K562 (cell line): ENCODE results near the gene GRIK2. TPM values are rescaled to one million over a fixed set of nuclear protein-coding genes. Genes with fewer than 3 reads are reported as not detected.

Experiments
- ATAC-seq: fragments of 200-7000 bp; cut with Tn5 transposase; 3 replicates; pipeline ENCODE4 v1.9.1; 2020; ENCODE audit warnings: moderate library complexity
- BruUV-seq: library from RNA; stranded (reverse); fragments of 400-500 nt; replicated peaks from 2 replicates; lab custom pipeline; 2021; lab: Mats Ljungman, UMichigan
- CTCF ChIA-PET: fragments of 300-600 bp; formaldehyde crosslinking; extraction: SDS; loops from one replicate; lab custom pipeline; 2021; ENCODE audit warnings: low intra/inter-chr PET ratio; lab: Yijun Ruan, JAX
- POLR2A ChIA-PET: fragments of 300-600, 350-650 bp; sonication (Branson Sonifier 250); formaldehyde crosslinking; extraction: SDS; loops from one replicate; lab custom pipeline; 2021; ENCODE audit warnings: antibody characterized with exemption, inconsistent platforms; lab: Yijun Ruan, JAX
- DNase-seq, 4 experiments: peaks; one replicate each; pipeline versions ENCODE4 v3.0.0 to v3.0.0-alpha.2; 2011 to 2018; ENCODE audit warnings: low spot score in 3 of 4, mixed read lengths in 3 of 4; ENCODE audit errors: extremely low read depth in 1 of 4
- FAIRE-seq: peaks from 2 replicates; lab custom pipeline; 2011; peaks lifted over from hg19 to GRCh38; lab: Jason Lieb, UNC
- H2AFZ ChIP-seq: 2 replicates; pipeline ENCODE4 v1.6.0; 2011; ENCODE audit warnings: low read depth, low read length, control low read depth, inconsistent platforms
- H3K27ac ChIP-seq: fragments of 200-600 bp; 3 replicates; pipeline ENCODE4 v1.8.0; 2011; ENCODE audit warnings: low read depth, mild to moderate bottlenecking, control low read depth, inconsistent platforms, low read length, moderate library complexity, mixed read lengths; ENCODE audit errors: extremely low read depth
- H3K27me3 ChIP-seq, 2 experiments: fragments of 300-600 bp in 1 of 2; 2 replicates in 1 of 2; 3 replicates in 1 of 2; pipeline versions ENCODE4 v1.6.0 to v1.8.0; 2011; ENCODE audit warnings: inconsistent platforms in 2 of 2, low read length in 2 of 2, mild to moderate bottlenecking in 1 of 2, mixed read lengths in 1 of 2, moderate library complexity in 1 of 2; ENCODE audit not compliant: control insufficient read depth in 2 of 2, insufficient read depth in 2 of 2
- H3K36me3 ChIP-seq: fragments of 300-600 bp; 3 replicates; pipeline ENCODE4 v1.8.0; 2011; ENCODE audit warnings: mild to moderate bottlenecking, low read length, inconsistent platforms; ENCODE audit not compliant: control insufficient read depth, insufficient read depth
- H3K4me1 ChIP-seq, 2 experiments: fragments of 200-600 bp in 1 of 2; replicated peaks in 1 of 2; 2 replicates in 1 of 2; 3 replicates in 1 of 2; pipeline versions ENCODE4 v1.5.1 to v1.8.0; 2011; ENCODE audit warnings: inconsistent platforms in 2 of 2, low read length in 2 of 2, mild to moderate bottlenecking in 1 of 2, mixed read lengths in 1 of 2, moderate library complexity in 1 of 2; ENCODE audit not compliant: control insufficient read depth in 2 of 2, insufficient read depth in 2 of 2
- H3K4me2 ChIP-seq: 2 replicates; pipeline ENCODE4 v1.6.1; 2011; ENCODE audit warnings: low read length, control low read depth, inconsistent platforms, mixed read lengths; ENCODE audit not compliant: insufficient read depth
- H3K4me3 ChIP-seq: fragments of 200-600 bp; sonication (generic), shearing (Covaris generic); 2 replicates; pipeline ENCODE4 v1.5.1; 2016; ENCODE audit warnings: control low read depth, inconsistent platforms
- H3K79me2 ChIP-seq: fragments of 200-600 bp; 3 replicates; pipeline ENCODE4 v1.8.0; 2011; ENCODE audit warnings: low read length, inconsistent platforms; ENCODE audit not compliant: control insufficient read depth, insufficient read depth
- H3K9ac ChIP-seq, 2 experiments: 2 replicates each; pipeline versions ENCODE4 v1.6.0 to v1.6.1; 2011; ENCODE audit warnings: low read depth in 2 of 2, low read length in 2 of 2, control low read depth in 1 of 2, inconsistent platforms in 1 of 2, mild to moderate bottlenecking in 1 of 2, mixed read lengths in 1 of 2; ENCODE audit not compliant: insufficient read depth in 1 of 2
- H3K9me1 ChIP-seq: one replicate; pipeline ENCODE4 v1.6.0; 2011; ENCODE audit warnings: inconsistent platforms, mild to moderate bottlenecking, low read length, moderate library complexity; ENCODE audit not compliant: control insufficient read depth, insufficient read depth
- H3K9me3 ChIP-seq: replicated peaks from 2 replicates; pipeline ENCODE4 v1.5.1; 2011; ENCODE audit warnings: low read depth, low read length, inconsistent platforms; ENCODE audit not compliant: control insufficient read depth, insufficient read depth
- H4K20me1 ChIP-seq: replicated peaks from 2 replicates; pipeline ENCODE4 v1.6.1; 2011; ENCODE audit warnings: low read length, inconsistent platforms, mixed read lengths; ENCODE audit not compliant: control insufficient read depth, insufficient read depth
- DIDO1 ChIP-seq: fragments of 450-650 bp; IDR thresholded peaks from 2 replicates; pipeline ENCODE4 v1.6.1; 2016; ENCODE audit warnings: low read depth, missing biosample characterization, missing genetic modification characterization
- FOXA1 ChIP-seq: fragments of 450-650 bp; IDR thresholded peaks from 2 replicates; pipeline ENCODE4 v1.6.1; 2016; ENCODE audit warnings: mild to moderate bottlenecking, borderline replicate concordance
- MAZ ChIP-seq, 2 experiments: fragments of 450-650 bp in 1 of 2; sonication (generic) in 1 of 2; formaldehyde crosslinking; IDR thresholded peaks in 1 of 2; conservative IDR thresholded peaks in 1 of 2; 2 replicates each; pipeline versions ENCODE4 v1.4.0 to v1.5.0; 2020; ENCODE audit warnings: mild to moderate bottlenecking in 1 of 2, missing genetic modification reagents in 1 of 2
- TEAD4 ChIP-seq, 2 experiments: sonication (generic) in 1 of 2; formaldehyde crosslinking in 1 of 2; IDR thresholded peaks; 2 replicates each; pipeline versions ENCODE4 v1.6.1 to v1.8.0; 2012 to 2022; ENCODE audit warnings: borderline replicate concordance in 1 of 2, inconsistent platforms in 1 of 2, low read length in 1 of 2, mild to moderate bottlenecking in 1 of 2, missing genetic modification reagents in 1 of 2
- TGIF2 ChIP-seq: sonication (generic); formaldehyde crosslinking; IDR thresholded peaks from 2 replicates; pipeline ENCODE4 v1.8.1; 2022; ENCODE audit warnings: mild to moderate bottlenecking, missing genetic modification reagents, moderate library complexity
- TRIM25 ChIP-seq: fragments of 450-650 bp; IDR thresholded peaks from 2 replicates; pipeline ENCODE4 v1.7.0; 2016; ENCODE audit warnings: borderline replicate concordance
- ZNF449 ChIP-seq: fragments of 250-450 bp; sonication (Bioruptor Pico); IDR thresholded peaks from 2 replicates; pipeline ENCODE4 v1.8.0; 2022; ENCODE audit warnings: moderate library complexity, mild to moderate bottlenecking, inconsistent platforms
- ZNF707 ChIP-seq: fragments of 250-450 bp; sonication (Bioruptor Pico); conservative IDR thresholded peaks from 2 replicates; pipeline ENCODE4 v1.8.0; 2022; ENCODE audit warnings: inconsistent platforms, mild to moderate bottlenecking, moderate library complexity
- WGBS: fragments of 100-300 bp; shearing (Covaris generic); methylation state at CpG from one replicate; pipeline ENCODE4 v1.1.6; 2016; ENCODE audit warnings: low coverage, mixed read lengths; ENCODE audit not compliant: insufficient coverage; ENCODE audit errors: missing lambda C conversion rate; 5-methylcytosine and 5-hydroxymethylcytosine counted together
- in situ Hi-C: fragments of 300-500 bp; cut with MboI; formaldehyde crosslinking; loops from 4 replicates; pipeline ENCODE4 v1.15.0; 2018; ENCODE audit warnings: inconsistent platforms, mixed read lengths
- intact Hi-C: fragments of 100-400 bp; cut with micrococcal nuclease; formaldehyde crosslinking; loops from 2 replicates; pipeline ENCODE4 v1.14.2; 2022
- polyA plus RNA-seq, 8 experiments: library from polyadenylated mRNA; depleted of rRNA in 4 of 8; stranded (reverse) in 5 of 8; unstranded in 3 of 8; fragments of >200 nt; fragmentation: Nextera tagmentation in 2 of 8; fragmentation: Illumina TruSeq in 1 of 8; extraction: Ambion mirVana in 2 of 8; extraction: Trizol in 1 of 8; gene quantifications; 2 replicates each; pipeline versions ENCODE4 v1.2.1 to v1.2.3, GENCODE V29; 2011 to 2014; ENCODE audit warnings: inconsistent platforms in 1 of 8, missing spikeins in 1 of 8
- total RNA-seq, 7 experiments: library from RNA; depleted of rRNA in 6 of 7; stranded (reverse); fragments of >200 nt in 6 of 7; fragmentation: Illumina TruSeq in 2 of 7; extraction: Trizol in 2 of 7; gene quantifications; 2 replicates each; pipeline versions ENCODE4 v1.2.1 to v1.2.3, GENCODE V29; 2011 to 2021; ENCODE audit warnings: low replicate concordance in 1 of 7

The GRIK2 gene
- total and polyA plus RNA-seq, 9 of the 15 experiments (the other 6 are each of a cell fraction or from before 2014, with no cell fraction given), result not detected

- TF ChIP-seq MAZ (CRISPR knock-in tag; conservative IDR thresholded peaks at IDR 0.05 in 1 of 2, IDR thresholded peaks at IDR 0.05 in 1 of 2), result no peak
These were observed 347.1 kb downstream of the GRIK2 start (continued) for GRCh38 chr6:101740631-101741030.

GRCh38 chr6:101741474-101742171 is 348.1 kb downstream of the GRIK2 start:
- H4K20me1 ChIP-seq, result no peaks in the 10 kb centered on the region
- H2AFZ ChIP-seq, result no peak overlapping the region
- no peak for DNase-seq
- no peaks in the 10 kb centered on the region for H3K9me3 ChIP-seq
- BruUV-seq, result no TSS peak
- H3K4me2 ChIP-seq, result no peak overlapping the region
- no peak for FAIRE-seq
- H3K9me1 ChIP-seq, result no peaks in the 10 kb centered on the region
- CTCF ChIA-PET, result no interaction called here
- 0% methylated on average over 2 of the region's 2 CpGs for WGBS
- ATAC-seq, result no peak
- POLR2A ChIA-PET, result no interaction called here
- intact Hi-C loops (no loop called here), in situ Hi-C loops (no loop called here)
- no peaks in the 10 kb centered on the region for H3K36me3 ChIP-seq
- H3K79me2 ChIP-seq, result no peaks in the 10 kb centered on the region
- H3K4me1 ChIP-seq, result no peaks in the 10 kb centered on the region
- H3K27ac ChIP-seq, result no peak overlapping the region
- H3K4me3 ChIP-seq, result no peak overlapping the region
- H3K27me3 ChIP-seq, result no peaks in the 10 kb centered on the region
- no peak overlapping the region for H3K9ac ChIP-seq
- TF ChIP-seq ZNF449 (CRISPR knock-in tag) (no peak), TEAD4 (IDR thresholded peaks at IDR 0.05; ENCODE audit: low read length) (no peak), TEAD4 (CRISPR knock-in tag; IDR thresholded peaks at IDR 0.05; ENCODE audit: borderline replicate concordance) (no peak), TRIM25 (no peak), FOXA1 (no peak), DIDO1 (tag) (no peak), ZNF707 (CRISPR knock-in tag) (no peak), TGIF2 (CRISPR knock-in tag) (no peak)
